Stimulated activated CD4-positive, alpha-beta T cell treated with anti-CD3 and anti-CD28 coated beads, TNF-alpha, amount 100 ng/mL, for 1 hour (primary cell): Measurements from ENCODE around the gene TSEN54.

Experiments
- DNase-seq, 3 donors: peaks; one replicate each; pipeline ENCODE4 v3.0.0-alpha.2; 2020; ENCODE audit warnings: low read depth in 3 of 3, low spot score in 1 of 3

Gene TSEN54

DNA sequence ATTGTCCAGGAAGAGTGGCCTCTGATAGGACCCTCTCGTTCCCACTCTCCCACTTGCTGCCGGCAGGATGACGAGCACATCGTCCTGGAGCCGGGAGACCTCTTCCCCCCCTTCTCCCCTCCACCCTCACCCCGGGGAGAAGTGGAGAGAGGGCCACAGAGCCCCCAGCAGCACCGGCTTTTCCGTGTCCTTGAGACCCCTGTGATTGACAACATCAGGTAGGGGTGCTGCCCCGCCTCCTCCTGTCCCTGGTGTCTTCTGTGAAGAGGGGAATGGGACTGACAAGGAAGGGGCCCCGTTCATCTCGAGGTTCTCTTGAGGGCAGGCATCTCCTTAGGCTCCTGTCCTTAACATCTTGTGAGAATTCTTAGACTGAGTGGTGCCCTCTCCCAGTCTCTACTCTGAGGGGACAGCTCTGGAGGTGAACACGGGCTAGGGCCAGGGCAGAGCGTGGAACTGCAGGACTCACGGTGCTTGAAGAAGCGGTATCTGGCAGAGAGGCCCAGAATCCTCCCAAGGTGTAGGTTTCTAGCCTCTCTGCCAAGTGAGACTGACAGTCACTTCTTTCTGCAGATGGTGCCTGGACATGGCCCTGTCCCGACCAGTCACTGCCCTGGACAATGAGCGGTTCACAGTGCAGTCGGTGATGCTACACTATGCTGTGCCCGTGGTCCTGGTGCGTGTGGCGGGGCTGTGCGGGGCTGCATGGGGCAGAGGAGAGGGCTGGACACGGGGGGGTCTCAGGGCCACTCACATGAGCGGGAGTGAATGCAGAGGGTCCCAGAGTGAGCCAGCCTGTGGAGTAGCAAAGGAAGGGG is 27.4 kb upstream of the TSEN54 start:
- DNase-seq: no peak

DNA sequence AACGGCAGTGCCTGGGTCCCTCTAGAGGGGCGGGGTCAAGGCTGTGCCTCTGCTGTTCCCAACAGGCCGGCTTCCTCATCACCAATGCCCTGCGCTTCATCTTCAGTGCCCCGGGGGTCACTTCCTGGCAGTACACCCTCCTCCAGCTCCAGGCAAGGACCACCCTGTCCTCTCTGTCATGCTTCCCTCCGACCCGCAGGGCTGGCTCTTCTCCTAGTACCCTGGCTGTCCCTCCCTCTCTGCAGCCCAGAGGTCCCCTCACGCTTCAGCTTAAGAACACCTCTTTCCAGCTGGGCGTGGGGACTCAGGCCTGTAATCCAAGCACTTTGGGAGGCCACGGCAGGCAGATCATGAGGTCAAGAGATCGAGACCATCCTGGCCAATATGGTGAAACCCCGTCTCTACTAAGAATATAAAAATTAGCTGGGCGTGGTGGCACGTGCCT is 26.8 kb upstream of the TSEN54 start:
- DNase-seq: no peak

DNA sequence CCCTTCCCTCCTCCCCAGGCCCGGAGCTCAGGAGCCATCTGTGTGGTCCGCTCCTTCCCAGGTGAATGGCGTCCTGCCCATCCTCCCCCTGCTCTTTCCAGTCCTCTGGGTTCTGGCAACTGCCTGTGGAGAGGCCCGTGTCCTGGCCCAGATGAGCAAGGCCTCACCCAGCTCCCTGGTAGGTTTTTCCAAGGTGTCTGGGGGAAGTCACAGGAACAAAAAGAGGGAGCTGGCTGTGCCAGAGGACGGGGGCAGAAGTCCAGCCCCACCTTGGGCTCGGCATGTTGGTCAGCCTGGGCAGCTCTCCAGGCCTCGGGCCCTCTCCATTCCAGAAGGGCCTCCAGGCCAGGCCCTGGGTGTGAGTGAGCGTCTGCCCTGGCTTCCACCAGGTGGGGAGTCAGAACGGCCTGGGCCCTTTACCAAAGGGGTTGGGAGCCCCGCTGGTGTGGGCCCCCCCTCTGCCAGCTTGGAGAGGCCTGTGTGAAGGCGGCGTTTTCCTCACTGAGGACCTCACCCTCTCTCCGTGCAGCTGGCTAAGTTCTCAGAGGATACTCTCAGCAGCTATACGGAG is 26.1 kb upstream of the TSEN54 start:
- DNase-seq: no peak

DNA sequence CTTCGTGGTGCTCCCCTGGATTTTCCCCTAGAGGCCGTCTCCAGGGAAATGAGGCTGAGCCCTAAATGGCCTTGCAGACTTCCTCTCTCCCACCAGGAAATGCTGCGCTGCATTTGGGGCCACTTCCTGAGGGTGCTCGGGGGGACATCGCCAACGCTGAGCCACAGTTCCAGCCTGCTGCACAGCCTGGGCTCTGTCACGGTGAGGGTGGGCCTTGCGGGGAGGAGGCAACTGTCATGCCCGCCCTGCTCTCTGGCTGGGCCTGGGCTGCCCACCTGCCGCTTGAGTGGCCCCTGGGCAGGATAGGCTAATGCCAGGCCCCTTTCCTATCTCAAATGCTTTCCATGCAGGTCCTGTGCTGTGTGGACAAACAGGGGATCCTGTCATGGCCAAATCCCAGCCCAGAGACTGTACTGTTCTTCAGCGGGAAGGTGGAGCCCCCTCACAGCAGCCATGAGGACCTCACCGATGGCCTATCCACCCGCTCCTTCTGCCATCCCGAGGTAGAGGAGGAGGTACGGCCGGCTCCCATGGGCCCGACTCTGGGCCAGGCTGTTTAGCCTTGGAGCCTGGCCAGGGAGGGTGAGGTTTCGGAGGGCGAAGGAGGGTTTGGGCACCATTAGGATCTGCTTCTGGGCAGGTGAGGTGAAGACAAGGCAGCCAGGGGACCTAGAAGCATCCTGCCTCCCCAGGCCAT is 25.2 kb upstream of the TSEN54 start:
- no peak for DNase-seq

DNA sequence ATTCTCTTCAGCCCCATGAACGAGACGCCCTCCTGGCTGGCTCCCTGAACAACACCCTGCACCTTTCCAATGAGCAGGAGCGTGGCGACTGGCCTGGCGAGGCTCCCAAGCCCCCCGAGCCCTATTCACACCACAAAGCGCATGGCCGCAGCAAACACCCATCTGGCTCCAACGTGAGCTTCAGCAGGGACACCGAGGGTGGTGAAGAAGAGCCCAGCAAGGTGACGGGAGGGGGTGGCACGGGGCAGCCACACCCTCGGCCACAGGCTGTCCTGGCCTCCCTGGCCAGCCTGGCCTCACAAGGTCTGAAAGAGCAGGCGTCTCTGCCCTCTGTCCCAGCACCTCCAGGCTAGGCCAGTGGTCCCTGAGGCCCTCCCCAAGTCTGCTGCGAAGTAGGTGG is 24.6 kb upstream of the TSEN54 start:
- no peak for DNase-seq

DNA sequence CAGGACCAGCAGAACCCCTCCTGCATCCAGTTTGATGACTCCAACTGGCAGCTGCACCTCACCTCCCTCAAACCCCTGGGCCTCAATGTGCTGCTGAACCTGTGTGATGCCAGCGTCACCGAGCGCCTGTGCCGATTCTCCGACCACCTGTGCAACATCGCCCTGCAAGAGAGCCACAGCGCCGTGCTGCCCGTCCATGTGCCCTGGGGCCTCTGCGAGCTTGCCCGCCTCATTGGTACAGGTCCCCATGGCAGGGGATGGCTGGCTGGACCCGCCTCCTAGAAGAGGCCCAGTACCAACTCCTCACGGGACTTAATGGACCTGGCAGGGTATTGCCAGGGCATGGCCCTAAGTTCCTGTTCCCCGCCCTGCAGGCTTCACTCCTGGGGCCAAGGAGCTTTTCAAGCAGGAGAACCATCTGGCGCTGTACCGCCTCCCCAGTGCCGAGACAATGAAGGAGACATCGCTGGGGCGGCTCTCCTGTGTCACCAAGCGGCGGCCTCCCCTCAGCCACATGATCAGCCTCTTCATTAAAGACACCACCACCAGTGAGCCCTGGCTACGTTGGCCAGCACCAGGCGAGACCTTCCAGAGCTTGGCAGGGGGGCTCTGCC is 23.7 kb upstream of the TSEN54 start:
- DNase-seq: no peak

DNA sequence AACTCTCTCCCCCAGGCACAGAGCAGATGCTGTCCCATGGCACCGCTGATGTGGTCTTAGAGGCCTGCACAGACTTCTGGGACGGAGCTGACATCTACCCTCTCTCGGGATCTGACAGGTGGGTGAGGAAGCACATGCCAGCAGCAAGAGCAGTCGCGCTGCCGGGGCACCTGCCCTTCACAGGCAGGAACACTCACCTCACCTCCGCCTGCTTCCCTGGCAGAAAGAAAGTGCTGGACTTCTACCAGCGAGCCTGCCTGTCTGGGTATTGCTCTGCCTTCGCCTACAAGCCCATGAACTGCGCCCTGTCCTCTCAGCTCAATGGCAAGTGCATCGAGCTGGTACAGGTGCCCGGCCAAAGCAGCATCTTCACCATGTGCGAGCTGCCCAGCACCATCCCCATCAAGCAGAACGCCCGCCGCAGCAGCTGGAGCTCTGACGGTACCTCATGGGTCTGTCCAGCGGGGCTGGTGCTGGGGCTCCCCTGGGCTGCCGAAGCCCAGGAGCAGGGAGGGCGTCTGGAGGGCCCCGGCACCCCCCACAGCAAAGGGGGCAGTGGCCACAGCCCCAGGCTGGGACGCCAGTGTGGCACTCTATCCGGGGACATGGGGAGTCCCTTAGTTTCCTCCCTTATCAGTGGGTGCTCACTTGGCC is 22.7 kb upstream of the TSEN54 start:
- no peak for DNase-seq

DNA sequence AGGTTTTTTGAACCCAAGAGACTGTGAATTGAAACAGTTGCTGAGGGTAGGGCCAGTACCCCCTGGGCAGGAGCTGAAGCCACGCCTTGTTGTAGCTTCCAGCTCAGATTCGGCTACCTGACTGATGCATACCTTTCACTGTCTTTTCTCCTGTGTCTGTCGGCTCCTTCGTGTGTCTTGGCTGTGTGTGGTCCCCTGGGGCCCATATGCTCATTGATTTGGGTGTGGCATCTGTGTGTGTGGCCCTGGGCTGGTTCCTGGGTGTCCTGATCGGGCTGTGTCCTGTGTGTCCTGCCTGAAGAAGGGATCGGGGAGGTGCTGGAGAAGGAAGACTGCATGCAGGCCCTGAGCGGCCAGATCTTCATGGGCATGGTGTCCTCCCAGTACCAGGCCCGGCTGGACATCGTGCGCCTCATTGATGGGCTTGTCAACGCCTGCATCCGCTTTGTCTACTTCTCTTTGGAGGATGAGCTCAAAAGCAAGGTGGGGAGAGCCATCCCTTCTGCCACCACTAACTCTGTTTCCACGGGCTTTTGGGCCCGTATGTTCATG is 21.9 kb upstream of the TSEN54 start:
- DNase-seq: no peak

DNA sequence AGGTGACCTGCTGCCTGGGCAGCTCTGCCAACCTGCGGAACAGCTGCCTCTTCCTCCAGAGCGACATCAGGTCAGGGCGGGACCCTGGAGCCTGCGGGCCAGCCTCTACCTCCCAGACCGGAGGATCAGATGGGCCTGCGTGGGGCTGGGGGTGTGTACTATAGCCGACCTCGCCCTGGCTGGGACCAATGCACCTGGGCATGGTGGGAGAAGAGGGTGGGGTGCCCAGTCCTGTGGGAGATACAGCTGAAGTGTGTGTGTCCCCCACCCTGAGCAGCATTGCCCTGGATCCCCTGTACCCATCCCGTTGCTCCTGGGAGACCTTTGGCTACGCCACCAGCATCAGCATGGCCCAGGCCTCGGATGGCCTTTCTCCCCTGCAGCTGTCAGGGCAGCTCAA is 20.3 kb upstream of the TSEN54 start:
- DNase-seq: no peak

DNA sequence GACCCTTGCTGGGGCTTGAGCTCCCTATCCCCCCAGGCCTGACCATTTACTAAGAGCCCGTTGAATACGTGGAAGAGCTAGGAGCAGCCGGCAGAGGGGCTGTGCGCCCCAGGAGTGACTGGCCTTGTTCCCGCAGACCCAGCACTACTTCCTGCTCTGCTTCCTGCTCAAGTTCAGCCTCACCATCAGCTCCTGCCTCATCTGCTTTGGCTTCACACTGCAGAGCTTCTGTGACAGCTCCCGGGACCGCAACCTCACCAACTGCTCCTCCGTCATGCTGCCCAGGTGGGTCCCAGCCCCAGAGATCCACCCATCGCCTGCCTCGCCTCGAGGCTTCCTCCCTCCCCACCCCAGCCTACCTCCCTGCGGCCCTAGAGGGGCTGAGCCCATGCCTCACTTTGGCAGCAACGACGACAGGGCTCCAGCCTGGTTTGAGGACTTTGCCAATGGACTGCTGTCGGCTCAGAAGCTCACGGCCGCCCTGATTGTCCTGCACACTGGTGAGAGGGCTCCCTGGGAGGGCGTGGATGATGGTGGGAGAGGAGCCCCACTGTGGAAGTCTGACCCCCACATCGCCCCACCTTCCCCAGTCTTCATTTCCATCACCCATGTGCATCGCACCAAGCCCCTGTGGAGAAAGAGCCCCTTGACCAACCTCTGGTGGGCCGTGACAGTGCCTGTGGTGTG is 18.1 kb upstream of the TSEN54 start:
- no peak for DNase-seq

DNA sequence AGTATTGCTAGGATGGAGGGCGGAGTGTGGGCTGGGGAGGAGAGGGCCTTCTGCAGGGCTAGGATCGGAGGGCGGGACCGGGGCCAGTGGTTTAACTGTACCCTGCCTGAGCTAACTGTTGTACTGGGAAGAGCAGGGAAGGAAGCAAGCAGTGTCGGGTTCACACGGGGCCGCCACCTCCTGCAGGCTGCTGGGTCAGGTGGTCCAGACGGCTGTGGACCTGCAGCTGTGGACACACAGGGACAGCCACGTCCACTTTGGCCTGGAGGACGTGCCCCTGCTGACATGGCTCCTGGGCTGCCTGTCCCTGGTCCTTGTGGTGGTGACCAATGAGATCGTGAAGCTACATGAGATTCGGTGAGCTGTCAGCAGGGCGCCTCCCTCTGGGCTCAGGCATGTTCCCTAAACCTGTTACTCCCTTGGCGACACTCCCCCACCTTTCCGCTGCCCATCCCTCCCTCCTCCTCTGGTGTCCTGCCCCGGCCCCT is 17.6 kb upstream of the TSEN54 start:
- no peak for DNase-seq

DNA sequence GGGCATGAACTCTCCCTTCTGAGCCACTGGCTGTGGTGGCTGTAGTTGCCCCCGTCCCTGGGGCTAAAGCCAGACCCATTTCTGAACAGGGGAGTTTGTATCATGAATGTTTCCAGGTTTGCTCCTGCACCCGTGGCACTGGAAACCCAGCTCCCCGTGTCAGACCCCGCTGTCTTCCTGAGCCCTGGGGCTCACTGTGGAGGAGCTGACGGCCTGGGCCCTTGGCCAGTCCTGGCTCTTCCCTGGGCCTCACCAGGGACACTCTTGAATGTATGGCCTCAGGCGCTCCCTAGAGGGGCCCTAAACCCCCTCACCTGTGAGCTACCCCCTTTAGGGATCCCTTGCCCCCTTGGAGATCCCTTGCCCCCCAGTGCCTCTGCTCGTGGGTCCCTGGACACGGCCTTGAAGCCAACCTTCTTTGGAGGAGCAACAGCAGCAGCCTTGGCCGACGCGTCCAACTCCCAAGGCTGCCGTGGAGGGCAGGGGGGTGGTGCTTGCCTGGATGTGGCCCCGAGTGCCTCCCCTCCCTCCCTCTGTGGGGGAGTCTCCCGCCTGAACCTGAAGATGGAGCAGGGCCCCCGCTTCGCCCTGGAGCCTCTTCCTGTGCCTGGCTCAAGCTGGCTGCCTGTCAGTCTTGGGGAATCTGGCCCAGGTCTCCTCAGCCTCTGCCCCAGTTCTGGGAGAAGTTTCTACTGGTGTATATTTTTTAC is 16.9 kb upstream of the TSEN54 start:
- DNase-seq: no peak

DNA sequence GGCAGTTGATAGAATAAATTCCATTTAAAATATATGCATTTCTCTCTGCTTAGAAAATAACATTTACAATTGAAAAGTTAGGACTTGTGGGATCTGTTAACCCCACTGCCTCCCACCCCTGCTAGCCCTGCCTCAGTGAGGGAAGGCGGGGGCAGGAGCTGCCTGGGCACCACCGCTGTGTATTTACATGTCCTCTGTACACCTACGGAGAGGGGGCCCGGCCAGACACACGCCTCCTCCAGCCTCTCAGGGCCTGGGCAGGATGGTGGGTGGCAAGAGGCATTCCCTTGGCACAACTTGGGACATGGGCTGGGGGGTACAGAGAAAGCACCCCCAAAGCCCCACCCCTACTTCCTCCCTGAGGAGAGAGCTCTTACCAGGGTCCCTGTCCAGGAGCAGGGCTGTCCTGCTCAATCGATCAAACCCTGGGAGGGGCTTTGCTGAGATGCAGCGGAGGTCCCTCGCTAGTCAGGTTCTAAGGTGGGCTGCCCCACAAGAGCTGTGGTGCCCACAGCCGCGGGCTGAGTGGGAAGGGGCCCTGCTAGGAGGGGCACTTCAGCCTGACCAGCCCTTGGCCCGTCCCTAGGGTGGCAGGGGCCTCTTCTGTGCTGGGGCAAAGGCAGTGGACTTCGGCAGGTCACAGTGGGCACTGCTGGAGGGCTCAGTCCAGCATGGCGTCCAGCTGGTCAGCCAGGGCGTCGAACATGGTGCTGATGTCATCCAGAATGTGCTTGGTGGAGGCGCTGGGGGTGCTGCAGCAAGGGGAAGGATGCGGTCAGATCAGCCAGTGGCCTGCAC is 15.7 kb upstream of the TSEN54 start:
- no peak for DNase-seq

DNA sequence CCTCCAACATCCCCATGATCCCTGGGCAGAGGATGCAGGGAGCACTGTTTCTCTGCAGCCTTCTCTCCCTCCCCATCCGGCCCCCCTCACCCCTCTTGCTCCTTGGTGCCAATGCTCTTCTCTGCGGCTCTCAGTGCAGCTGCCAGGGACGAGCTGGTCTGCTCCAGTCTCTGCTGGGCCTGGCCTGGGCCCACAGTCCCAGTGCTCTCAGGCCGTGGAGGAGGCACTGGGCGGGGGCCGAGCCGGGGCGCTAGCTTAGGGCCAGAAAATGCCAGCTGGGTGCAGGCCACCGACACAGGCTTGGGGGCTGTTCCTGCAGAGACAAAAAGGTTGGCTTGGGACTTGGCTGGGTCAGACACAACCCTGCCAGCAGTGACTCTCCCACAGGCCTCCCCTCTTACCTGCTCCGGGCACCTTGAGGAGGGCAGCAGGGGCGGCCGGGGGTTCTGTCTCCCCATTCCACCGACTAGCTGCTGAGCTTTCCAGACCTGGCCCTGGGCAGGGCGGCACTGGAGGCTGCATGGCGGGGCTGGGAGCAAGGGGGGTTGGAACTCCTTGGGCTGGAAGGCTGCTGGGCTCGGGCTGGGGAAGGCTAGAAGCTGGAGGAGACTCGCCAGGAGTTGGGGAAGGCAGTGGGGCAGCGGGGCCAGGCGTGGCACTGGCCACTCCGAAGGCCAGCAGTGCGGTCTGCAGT is 14.8 kb upstream of the TSEN54 start:
- no peak for DNase-seq

DNA sequence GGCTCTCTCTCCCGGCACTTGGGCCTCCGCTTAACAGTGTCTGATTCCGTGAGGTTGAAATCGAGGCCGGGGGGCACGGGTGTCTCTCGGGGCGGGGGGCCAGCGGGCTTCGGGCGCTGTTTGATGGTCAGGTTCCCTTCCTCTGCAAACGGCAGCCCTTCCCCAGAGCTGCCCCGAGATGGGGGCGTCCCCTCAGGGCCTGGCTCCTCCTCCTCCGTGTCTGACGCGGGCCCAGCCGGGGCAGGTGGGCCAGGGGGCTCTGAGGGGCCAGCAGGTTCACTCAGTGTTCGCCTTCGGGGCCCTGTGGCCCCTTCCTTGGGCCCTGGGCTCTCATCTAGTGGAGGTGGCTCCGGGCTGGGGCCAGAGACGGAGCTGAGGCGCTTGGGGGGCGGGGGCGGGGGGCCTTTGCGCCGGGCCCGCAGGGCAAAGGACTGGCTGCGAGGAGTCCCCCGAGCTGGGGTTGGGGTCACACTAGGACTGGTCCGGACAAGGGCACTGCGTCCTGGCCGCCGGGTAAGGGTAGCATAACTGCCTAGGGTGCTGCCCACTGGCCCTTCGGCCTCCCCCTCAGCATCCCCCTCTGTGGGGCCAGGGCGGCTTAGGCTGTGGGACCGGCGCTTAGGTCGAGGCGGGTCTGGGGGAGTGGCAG is 14.1 kb upstream of the TSEN54 start:
- no peak for DNase-seq

DNA sequence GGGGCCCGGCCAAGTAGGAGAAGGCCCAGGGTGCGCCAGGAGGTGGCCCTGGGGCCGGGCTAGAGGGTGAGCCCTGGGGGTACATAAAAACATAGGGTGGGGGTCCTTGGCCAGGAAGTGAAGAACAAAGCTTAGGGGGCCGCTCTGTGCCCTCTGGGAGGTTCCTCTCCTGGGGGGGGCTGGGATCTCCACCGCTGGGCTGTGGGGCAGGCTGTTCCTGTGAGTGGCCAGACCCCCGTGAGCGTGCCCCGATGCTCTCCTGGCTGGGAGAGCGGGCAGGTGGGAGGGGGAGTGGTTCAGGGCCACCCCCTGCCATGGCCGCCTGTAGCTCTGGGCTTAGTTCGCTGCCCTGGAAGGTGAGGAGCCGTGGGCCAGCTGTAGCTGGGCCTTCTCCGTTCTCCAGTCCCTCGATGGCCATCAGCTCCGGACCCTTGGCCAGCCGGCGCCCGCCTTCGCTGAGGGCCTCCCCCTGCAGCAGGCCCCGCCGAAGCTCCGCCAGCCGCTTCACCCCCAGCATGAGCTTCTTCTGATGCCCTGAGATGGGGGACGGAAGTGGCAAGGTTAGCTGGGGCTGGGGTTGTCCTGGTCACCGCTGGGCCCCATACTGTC is 13.5 kb upstream of the TSEN54 start:
- no peak for DNase-seq

DNA sequence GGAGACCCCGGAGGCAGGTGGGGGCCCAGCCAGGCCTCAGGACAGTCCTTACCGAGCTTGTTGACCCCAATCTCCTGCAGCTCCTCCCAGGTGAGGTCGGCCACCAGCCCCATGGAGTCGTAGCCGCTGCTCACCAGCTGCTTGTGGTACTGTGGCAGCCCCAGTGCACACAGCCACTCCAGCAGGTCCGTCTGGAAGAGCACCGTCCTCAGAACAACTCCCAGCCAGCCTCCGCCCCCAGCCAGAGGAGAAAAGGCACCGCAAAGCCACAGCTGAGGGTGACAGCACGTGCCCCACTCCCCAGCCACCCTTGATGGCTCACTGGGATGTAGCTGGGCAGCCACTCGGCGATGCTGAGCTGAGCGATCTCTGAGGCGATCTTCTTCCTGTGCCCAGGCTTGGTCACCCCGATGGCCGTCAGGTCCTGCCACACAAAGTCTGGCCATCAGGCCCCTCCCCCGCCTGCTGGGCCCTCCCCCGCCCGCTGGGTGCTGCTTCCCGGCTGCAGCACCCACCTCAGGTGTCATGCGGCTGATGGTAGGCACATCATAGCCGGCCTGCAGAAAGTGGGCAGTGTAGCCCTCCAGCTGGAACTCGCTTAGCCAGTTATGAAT is 12.9 kb upstream of the TSEN54 start:
- DNase-seq: no peak
